ENCODE data around the gene CHST11. TPM values are rescaled to one million over a fixed set of nuclear protein-coding genes. Genes with fewer than 3 reads are reported as not detected.

The CHST11 gene
- total RNA-seq, 1 experiment from 2014 or later = 6.7 TPM

GRCh38 chr12:104534162-104534856 lies 77.6 kb downstream of the CHST11 start:
- WGBS (ENCODE audit: extremely low coverage, insufficient read length, low lambda C conversion rate) = 100% methylated on average over 1 of the region's 10 CpGs
- no peaks in the 10 kb centered on the region for H3K27me3 ChIP-seq (ENCODE audit: insufficient read depth, low read length)
- no peak overlapping the region for H3K18ac ChIP-seq (ENCODE audit: insufficient read length, low read depth, low read length)
- no peak overlapping the region for H3K23ac ChIP-seq (ENCODE audit: insufficient read length, low read depth, low read length)
- Mint-ChIP-seq H3K27me3 (ENCODE audit: low read depth) (0 out of 2 replicates have a peak, but pooled peaks cover 2% of the 10 kb centered on the region), H3K4me3 (no peak overlapping the region), H3K4me1 (peaks cover 16% of the 10 kb centered on the region in 2 experiments), H3K9me3 (peaks cover 0 to 3% of the 10 kb centered on the region in 2 experiments; a peak in 1 of 5 replicates), H3K36me3 (ENCODE audit: insufficient read depth in 1 of 3, low read depth in 3 of 3) (peaks cover 0 to 4% (median 1%) of the 10 kb centered on the region in 3 experiments; a peak in 1 of 7 replicates), H3K27ac (peak overlapping the region in 1 of 3 experiments; percentile 50; a peak in 1 of 7 replicates)
- H2AK5ac ChIP-seq (ENCODE audit: insufficient read length, low read length) = no peak overlapping the region
- no peak overlapping the region for H2AFZ ChIP-seq (ENCODE audit: low read length)
- peaks cover 7% of the 10 kb centered on the region; the same call in 1 of the 2 replicates for H3K4me1 ChIP-seq (ENCODE audit: insufficient read depth, low read length)
- no peaks in the 10 kb centered on the region; the same call in 1 of the 2 replicates for H3K79me2 ChIP-seq (ENCODE audit: insufficient read depth, low read length)
- DNase-seq = no peak
- no peak overlapping the region for H3K4ac ChIP-seq (ENCODE audit: low read depth, low read length)
- H2BK5ac ChIP-seq (ENCODE audit: insufficient read length, low read length) = no peak overlapping the region
- H4K8ac ChIP-seq (replicated peaks; ENCODE audit: insufficient read length, low read depth, low read length) = no peak overlapping the region
- no peak overlapping the region for H2BK15ac ChIP-seq (ENCODE audit: low read depth, low read length)
- no peak overlapping the region for H3K27ac ChIP-seq (ENCODE audit: insufficient read length, low read depth, low read length)
- TF ChIP-seq, protein P1, sequence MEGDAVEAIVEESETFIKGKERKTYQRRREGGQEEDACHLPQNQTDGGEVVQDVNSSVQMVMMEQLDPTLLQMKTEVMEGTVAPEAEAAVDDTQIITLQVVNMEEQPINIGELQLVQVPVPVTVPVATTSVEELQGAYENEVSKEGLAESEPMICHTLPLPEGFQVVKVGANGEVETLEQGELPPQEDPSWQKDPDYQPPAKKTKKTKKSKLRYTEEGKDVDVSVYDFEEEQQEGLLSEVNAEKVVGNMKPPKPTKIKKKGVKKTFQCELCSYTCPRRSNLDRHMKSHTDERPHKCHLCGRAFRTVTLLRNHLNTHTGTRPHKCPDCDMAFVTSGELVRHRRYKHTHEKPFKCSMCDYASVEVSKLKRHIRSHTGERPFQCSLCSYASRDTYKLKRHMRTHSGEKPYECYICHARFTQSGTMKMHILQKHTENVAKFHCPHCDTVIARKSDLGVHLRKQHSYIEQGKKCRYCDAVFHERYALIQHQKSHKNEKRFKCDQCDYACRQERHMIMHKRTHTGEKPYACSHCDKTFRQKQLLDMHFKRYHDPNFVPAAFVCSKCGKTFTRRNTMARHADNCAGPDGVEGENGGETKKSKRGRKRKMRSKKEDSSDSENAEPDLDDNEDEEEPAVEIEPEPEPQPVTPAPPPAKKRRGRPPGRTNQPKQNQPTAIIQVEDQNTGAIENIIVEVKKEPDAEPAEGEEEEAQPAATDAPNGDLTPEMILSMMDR (conservative IDR thresholded peaks at IDR 0.05) = no peak
- no peak overlapping the region for H2BK12ac ChIP-seq (ENCODE audit: insufficient read length, low read depth, low read length)
- H3K79me1 ChIP-seq (ENCODE audit: insufficient read depth, low read depth, low read length, poor library complexity, severe bottlenecking) = no peaks in the 10 kb centered on the region
- H3K4me2 ChIP-seq (ENCODE audit: insufficient read depth, insufficient read length, low read length) = no peak overlapping the region
- H4K20me1 ChIP-seq (ENCODE audit: control insufficient read depth, insufficient read depth, insufficient read length) = no peaks in the 10 kb centered on the region
- no peak overlapping the region for H4K91ac ChIP-seq (ENCODE audit: insufficient read length, low read depth, low read length)
- no peak overlapping the region for H3K14ac ChIP-seq (ENCODE audit: insufficient read depth, low read length)
- no peaks in the 10 kb centered on the region for H3K23me2 ChIP-seq (ENCODE audit: insufficient read length, low read depth, low read length, poor library complexity, severe bottlenecking)
- H3T11ph ChIP-seq (ENCODE audit: low read length) = no peak overlapping the region
- H2BK120ac ChIP-seq (ENCODE audit: low read depth, low read length, poor library complexity, severe bottlenecking) = no peak overlapping the region
- no peak overlapping the region for H3K56ac ChIP-seq (ENCODE audit: insufficient read length, low read depth, low read length)
- no peak overlapping the region for H2BK20ac ChIP-seq (ENCODE audit: low read depth, low read length, poor library complexity, severe bottlenecking)
- no peak overlapping the region for H3K9ac ChIP-seq (ENCODE audit: extremely low read depth, insufficient read length, low read length)
- H3K9me3 ChIP-seq (ENCODE audit: control insufficient read depth, low read depth, low read length) = no peaks in the 10 kb centered on the region
- no peak overlapping the region for H4K5ac ChIP-seq (ENCODE audit: insufficient read length, low read depth, low read length)
